Spleen (tissue), 7 donors: ENCODE measurements around the gene ALKBH2.
"Not testable (repeated sequence)": the region's sequence is repeated elsewhere in the genome, so short reads cannot be mapped to it uniquely, and the experiment has no call there.

Source experiments
- POLR2A ChIP-seq, 3 donors: fragments of 450-650 bp; IDR thresholded peaks; one replicate each; pipeline ENCODE4 v1.5.1; 2017; ENCODE audit warnings: antibody characterized with exemption in 3 of 3, mild to moderate bottlenecking in 1 of 3
- POLR2AphosphoS5 ChIP-seq, 3 donors: sonication (generic); formaldehyde crosslinking; IDR thresholded peaks; one replicate each; pipeline ENCODE4 v1.5.1; 2017; ENCODE audit warnings: antibody characterized with exemption in 3 of 3
- TF ChIP-seq, protein P1 (sequence below), 11 experiments: fragments of 200-600 bp in 7 of 11; fragments of 450-650 bp in 4 of 11; sonication (generic) in 4 of 11; IDR thresholded peaks in 8 of 11; conservative IDR thresholded peaks in 3 of 11; 1 replicate in 7 of 11; 2 replicates in 4 of 11; pipeline versions ENCODE4 v1.4.0 to v1.8.0; 2016 to 2021; ENCODE audit warnings: antibody characterized with exemption in 11 of 11, inconsistent platforms in 4 of 11, mild to moderate bottlenecking in 1 of 11
- donor health status: DM: no; HTN: no; CAD: no; lungs with moderate emphysema.
- donor health status: DM: no; HTN: no; CAD: no.
- donor health status: DM: no; HTN: no; CAD: no.

DNA sequence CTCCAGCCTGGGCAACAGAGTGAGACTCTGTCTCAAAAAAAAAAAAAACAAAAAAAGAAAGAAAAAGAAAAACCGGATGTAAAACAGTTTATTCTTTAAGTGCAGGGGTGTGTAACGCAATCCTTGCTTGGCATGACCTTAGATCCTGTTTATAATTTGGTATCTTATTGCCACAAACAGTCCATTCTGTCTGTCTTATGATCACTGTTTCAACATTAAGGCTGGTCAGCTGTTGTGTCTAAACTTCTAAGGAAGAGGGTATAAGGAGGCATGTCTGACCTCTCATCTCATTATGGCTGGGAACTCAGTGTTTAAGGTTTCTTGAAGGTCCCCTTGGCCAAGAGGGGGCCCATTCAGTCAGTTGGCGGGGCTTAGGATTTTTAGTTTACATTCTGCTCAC lies 44.6 kb downstream of the ALKBH2 start:
- TF ChIP-seq POLR2A, POLR2AphosphoS5 (IDR thresholded peaks at IDR 0.05): not testable (repeated sequence)
- TF ChIP-seq, protein P1, sequence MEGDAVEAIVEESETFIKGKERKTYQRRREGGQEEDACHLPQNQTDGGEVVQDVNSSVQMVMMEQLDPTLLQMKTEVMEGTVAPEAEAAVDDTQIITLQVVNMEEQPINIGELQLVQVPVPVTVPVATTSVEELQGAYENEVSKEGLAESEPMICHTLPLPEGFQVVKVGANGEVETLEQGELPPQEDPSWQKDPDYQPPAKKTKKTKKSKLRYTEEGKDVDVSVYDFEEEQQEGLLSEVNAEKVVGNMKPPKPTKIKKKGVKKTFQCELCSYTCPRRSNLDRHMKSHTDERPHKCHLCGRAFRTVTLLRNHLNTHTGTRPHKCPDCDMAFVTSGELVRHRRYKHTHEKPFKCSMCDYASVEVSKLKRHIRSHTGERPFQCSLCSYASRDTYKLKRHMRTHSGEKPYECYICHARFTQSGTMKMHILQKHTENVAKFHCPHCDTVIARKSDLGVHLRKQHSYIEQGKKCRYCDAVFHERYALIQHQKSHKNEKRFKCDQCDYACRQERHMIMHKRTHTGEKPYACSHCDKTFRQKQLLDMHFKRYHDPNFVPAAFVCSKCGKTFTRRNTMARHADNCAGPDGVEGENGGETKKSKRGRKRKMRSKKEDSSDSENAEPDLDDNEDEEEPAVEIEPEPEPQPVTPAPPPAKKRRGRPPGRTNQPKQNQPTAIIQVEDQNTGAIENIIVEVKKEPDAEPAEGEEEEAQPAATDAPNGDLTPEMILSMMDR (IDR thresholded peaks at IDR 0.05 in 8 of 11, conservative IDR thresholded peaks at IDR 0.05 in 3 of 11), result not testable (repeated sequence)
